GM19438 (cell line): ENCODE measurements around the gene CD300LF.

Experiments used
- ATAC-seq: cut with Tn5 transposase; IDR thresholded peaks from one replicate; pipeline ENCODE4 v1.9.1; 2021; ENCODE audit warnings: low read depth; ENCODE audit not compliant: unreplicated experiment

Gene CD300LF

GRCh38 chr17:74746376-74746775, 33.7 kb upstream of the CD300LF start:
- no peak for ATAC-seq

GRCh38 chr17:74745548-74746177, 32.9 kb upstream of the CD300LF start:
- ATAC-seq = no peak

- ATAC-seq = no peak
These were observed 32.2 kb upstream of the CD300LF start for GRCh38 chr17:74744714-74745547.

- ATAC-seq = no peak
These were observed 31.6 kb upstream of the CD300LF start for GRCh38 chr17:74744349-74744713.

- ATAC-seq = no peak
These were observed 31.0 kb upstream of the CD300LF start for GRCh38 chr17:74743755-74744154.

- no peak for ATAC-seq
These were observed 30.3 kb upstream of the CD300LF start for GRCh38 chr17:74742978-74743545.

GRCh38 chr17:74742153-74742515, 29.4 kb upstream of the CD300LF start:
- peak; percentile 46 for ATAC-seq

- no peak for ATAC-seq
These were observed 28.1 kb upstream of the CD300LF start for GRCh38 chr17:74740641-74741387.

GRCh38 chr17:74740173-74740572, 27.4 kb upstream of the CD300LF start:
- no peak for ATAC-seq

- ATAC-seq = no peak
These were observed 26.6 kb upstream of the CD300LF start for GRCh38 chr17:74739227-74739831.

GRCh38 chr17:74738051-74738996, 25.6 kb upstream of the CD300LF start:
- no peak for ATAC-seq

GRCh38 chr17:74737299-74738050, 24.8 kb upstream of the CD300LF start:
- no peak for ATAC-seq

- ATAC-seq = no peak
These were observed 24.0 kb upstream of the CD300LF start, which contains the start of gene RAB37 for GRCh38 chr17:74736513-74737298. Gene RAB37 (plus strand): TSS chr17:74737256. CDS start chr17:74737273, 17 bp downstream.

- no peak for ATAC-seq
These were observed 21.5 kb upstream of the CD300LF start for GRCh38 chr17:74734256-74734655.

GRCh38 chr17:74733365-74734122, 20.8 kb upstream of the CD300LF start:
- no peak for ATAC-seq

- ATAC-seq = no peak
These were observed 19.5 kb upstream of the CD300LF start for GRCh38 chr17:74732042-74732867.

- no peak for ATAC-seq
These were observed 18.6 kb upstream of the CD300LF start for GRCh38 chr17:74731347-74731605.
